ENCODE results near the gene TDO2. TPM values are rescaled to one million over a fixed set of nuclear protein-coding genes. Genes with fewer than 3 reads are reported as not detected.

Gene TDO2
- total and polyA plus RNA-seq, 2 of the 4 experiments (the other 2 are of a cell fraction): 0.09 to 0.18 TPM

DNA sequence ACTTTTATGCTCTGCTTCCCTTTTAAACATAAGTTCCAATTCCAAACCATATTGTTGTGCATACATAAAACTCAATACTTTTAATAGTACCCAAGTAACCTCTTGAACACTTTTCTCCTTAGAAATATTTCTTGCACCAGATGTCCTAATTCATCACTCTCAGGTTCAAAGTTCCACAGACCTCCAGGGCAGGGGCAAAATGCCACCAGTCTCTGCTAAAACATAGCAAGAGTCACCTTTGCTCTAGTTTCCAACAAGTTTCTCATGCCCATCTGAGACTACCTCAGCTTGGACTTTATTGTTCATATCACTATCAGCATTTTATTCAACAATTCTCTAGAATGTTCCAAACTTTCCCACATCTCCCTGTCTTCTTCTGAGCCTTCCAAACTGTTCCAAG lies 23.7 kb upstream of the TDO2 start:
- Histone ChIP-seq H2BK20ac (ENCODE audit: low read depth, low read length) (no peak overlapping the region), H3K36me3 (ENCODE audit: control insufficient read depth, insufficient read depth, low read length) (no peaks in the 10 kb centered on the region), H3K56ac (ENCODE audit: extremely low read depth, insufficient read depth, low read length) (no peak overlapping the region), H4K91ac (ENCODE audit: insufficient read depth, low read depth, low read length) (no peak overlapping the region), H3K4me2 (ENCODE audit: low read depth, low read length) (no peak overlapping the region), H3K27ac (ENCODE audit: insufficient read depth, low read length) (no peak overlapping the region), H2BK5ac (ENCODE audit: low read depth, low read length, poor library complexity, severe bottlenecking) (no peak overlapping the region), H3K23ac (ENCODE audit: low read depth, low read length) (no peak overlapping the region), H4K5ac (ENCODE audit: low read depth, low read length) (no peak overlapping the region), H3K14ac (replicated peaks; ENCODE audit: low read depth, low read length) (no peak overlapping the region), H3K18ac (ENCODE audit: low read depth, low read length) (no peak overlapping the region), H3K4me3 (ENCODE audit: insufficient read depth, low read depth, low read length) (no peak overlapping the region), H3K9me3 (ENCODE audit: control insufficient read depth, insufficient read depth, low read length) (0 out of 2 replicates have a peak, but pooled peaks cover 1% of the 10 kb centered on the region), H3K79me1 (ENCODE audit: low read depth in 1 of 2, low read length in 2 of 2) (no peaks in the 10 kb centered on the region), H3K27me3 (ENCODE audit: control insufficient read depth, insufficient read depth, low read length) (no peaks in the 10 kb centered on the region), H3K9ac (ENCODE audit: low read depth, low read length) (no peak overlapping the region), H3K9me1 (ENCODE audit: insufficient read depth, low read length) (no peaks in the 10 kb centered on the region), H2AK5ac (ENCODE audit: low read depth, low read length) (no peak overlapping the region), H2AK9ac (replicated peaks; ENCODE audit: low read depth, low read length, poor library complexity) (no peak overlapping the region), H2BK15ac (ENCODE audit: low read depth, low read length) (no peak overlapping the region), H3K4me1 (ENCODE audit: control insufficient read depth, insufficient read depth, low read length) (no peaks in the 10 kb centered on the region), H2BK120ac (ENCODE audit: low read depth, low read length) (no peak overlapping the region), H4K20me1 (ENCODE audit: insufficient read depth, low read length) (no peaks in the 10 kb centered on the region), H4K8ac (ENCODE audit: low read depth in 2 of 2, low read length in 2 of 2) (no peak overlapping the region), H3K4ac (ENCODE audit: low read depth, low read length) (no peak overlapping the region), H2AFZ (replicated peaks; ENCODE audit: low read length, poor library complexity) (no peak overlapping the region)
- dilution Hi-C loops (cut with HindIII; ENCODE audit: low sequenced_read_pairs, unreplicated experiment) (no loop called here), in situ Hi-C loops (cut with MboI; ENCODE audit: low sequenced_read_pairs) (no loop called here), intact Hi-C loops (cut with micrococcal nuclease) (no loop called here)
- no peak for TF ChIP-seq NFE2L2 (IDR thresholded peaks at IDR 0.05; ENCODE audit: low read depth, low read length)
- CTCF ChIA-PET: interaction anchor here (0.8 to 1.6 kb wide), 2 partner anchors 10 to 26 kb away, joined by 3 read pairs; no protein-coding TSS in a partner anchor
- DNase-seq (no peak), ATAC-seq (ENCODE audit: low read depth) (no peak)
- no TSS peak for BruUV-seq (replicated peaks)
- POLR2A ChIA-PET (ENCODE audit: unreplicated experiment): no interaction called here

Measured in IMR-90 (cell line).